Esophagus muscularis mucosa (tissue), 4 donors: ENCODE results near the gene KIAA1958.

Source experiments
- EP300 ChIP-seq: sonication (generic); formaldehyde crosslinking; IDR thresholded peaks from one replicate; pipeline ENCODE4 v1.6.1; 2017; ENCODE audit warnings: antibody characterized with exemption
- POLR2A ChIP-seq: fragments of 450-650 bp; IDR thresholded peaks from one replicate; pipeline ENCODE4 v1.6.1; 2017; ENCODE audit warnings: antibody characterized with exemption, moderate library complexity, mild to moderate bottlenecking, low read depth
- POLR2AphosphoS5 ChIP-seq, 2 donors: sonication (generic); formaldehyde crosslinking; IDR thresholded peaks; one replicate each; pipeline ENCODE4 v1.6.1; 2017; ENCODE audit warnings: antibody characterized with exemption in 2 of 2
- TF ChIP-seq, protein P1 (sequence below), 3 experiments: fragments of 200-600 bp in 2 of 3; fragments of 450-650 bp in 1 of 3; sonication (generic) in 2 of 3; IDR thresholded peaks; one replicate each; pipeline ENCODE4 v1.5.1; 2017 to 2019; ENCODE audit warnings: antibody characterized with exemption in 3 of 3, mild to moderate bottlenecking in 2 of 3, moderate library complexity in 1 of 3

DNA sequence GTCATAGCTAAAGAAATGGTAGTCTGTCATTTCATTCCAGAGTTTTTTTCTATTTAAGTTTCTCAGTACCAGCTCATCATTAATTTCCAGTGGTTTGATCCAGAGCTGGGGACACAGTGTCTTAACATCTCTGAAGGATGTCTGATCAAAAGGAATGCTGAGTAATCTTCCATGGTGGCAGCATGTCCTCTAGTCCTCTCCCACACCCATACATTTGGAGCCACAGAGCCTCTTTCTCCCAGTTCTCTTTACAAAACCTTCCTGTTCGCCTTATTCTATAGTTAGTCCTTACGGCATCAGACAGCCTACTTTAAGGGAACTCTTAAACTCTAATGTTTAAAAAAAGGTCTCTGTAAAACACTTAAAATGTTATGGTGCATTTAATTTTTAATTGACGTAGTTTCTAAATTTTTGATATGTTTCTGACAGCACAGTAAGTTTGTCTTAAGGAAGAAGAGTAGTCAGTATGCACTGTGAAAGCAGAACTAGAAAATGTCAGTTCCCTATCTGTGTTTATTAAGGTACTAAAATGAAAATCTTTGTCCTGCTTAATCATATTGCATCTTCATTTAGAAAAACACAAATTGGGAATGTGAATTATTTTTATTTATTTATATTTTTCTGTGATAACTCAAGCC lies 134.5 kb downstream of the KIAA1958 start:
- TF ChIP-seq POLR2A, result no peak
- TF ChIP-seq POLR2AphosphoS5 (IDR thresholded peaks at IDR 0.05), result no peak
- TF ChIP-seq, protein P1, sequence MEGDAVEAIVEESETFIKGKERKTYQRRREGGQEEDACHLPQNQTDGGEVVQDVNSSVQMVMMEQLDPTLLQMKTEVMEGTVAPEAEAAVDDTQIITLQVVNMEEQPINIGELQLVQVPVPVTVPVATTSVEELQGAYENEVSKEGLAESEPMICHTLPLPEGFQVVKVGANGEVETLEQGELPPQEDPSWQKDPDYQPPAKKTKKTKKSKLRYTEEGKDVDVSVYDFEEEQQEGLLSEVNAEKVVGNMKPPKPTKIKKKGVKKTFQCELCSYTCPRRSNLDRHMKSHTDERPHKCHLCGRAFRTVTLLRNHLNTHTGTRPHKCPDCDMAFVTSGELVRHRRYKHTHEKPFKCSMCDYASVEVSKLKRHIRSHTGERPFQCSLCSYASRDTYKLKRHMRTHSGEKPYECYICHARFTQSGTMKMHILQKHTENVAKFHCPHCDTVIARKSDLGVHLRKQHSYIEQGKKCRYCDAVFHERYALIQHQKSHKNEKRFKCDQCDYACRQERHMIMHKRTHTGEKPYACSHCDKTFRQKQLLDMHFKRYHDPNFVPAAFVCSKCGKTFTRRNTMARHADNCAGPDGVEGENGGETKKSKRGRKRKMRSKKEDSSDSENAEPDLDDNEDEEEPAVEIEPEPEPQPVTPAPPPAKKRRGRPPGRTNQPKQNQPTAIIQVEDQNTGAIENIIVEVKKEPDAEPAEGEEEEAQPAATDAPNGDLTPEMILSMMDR (IDR thresholded peaks at IDR 0.05), result no peak
- TF ChIP-seq EP300, result no peak
